Neuronal stem cell (in vitro differentiated cells): ENCODE data around the gene EMC1.

Experiments used
- DNase-seq: peaks from one replicate; pipeline ENCODE4 v3.0.0-alpha.2; 2013; ENCODE audit warnings: low spot score
- H2AFZ ChIP-seq: one replicate; pipeline ENCODE4 v1.6.1; 2013; ENCODE audit warnings: mild to moderate bottlenecking, low read length, inconsistent platforms
- H2AK5ac ChIP-seq: 2 replicates; pipeline ENCODE4 v1.6.1; 2013; ENCODE audit warnings: low read depth, mild to moderate bottlenecking, inconsistent platforms, low read length, moderate library complexity, mixed read lengths
- H2BK120ac ChIP-seq: 2 replicates; pipeline ENCODE4 v1.6.1; 2013; ENCODE audit warnings: low read depth, mild to moderate bottlenecking, inconsistent platforms, low read length, moderate library complexity, mixed read lengths
- H2BK12ac ChIP-seq: one replicate; pipeline ENCODE4 v1.6.1; 2013; ENCODE audit warnings: low read length, inconsistent platforms
- H2BK15ac ChIP-seq: 2 replicates; pipeline ENCODE4 v1.6.1; 2013; ENCODE audit warnings: mild to moderate bottlenecking, low read length, inconsistent platforms, mixed read lengths
- H2BK5ac ChIP-seq: one replicate; pipeline ENCODE4 v1.6.1; 2013; ENCODE audit warnings: inconsistent platforms, mild to moderate bottlenecking, low read length, moderate library complexity
- H3K14ac ChIP-seq: one replicate; pipeline ENCODE4 v1.6.1; 2013; ENCODE audit warnings: low read length, inconsistent platforms
- H3K18ac ChIP-seq: 2 replicates; pipeline ENCODE4 v1.6.1; 2013; ENCODE audit warnings: low read length, inconsistent platforms
- H3K23ac ChIP-seq: 2 replicates; pipeline ENCODE4 v1.6.1; 2013; ENCODE audit warnings: low read depth, mild to moderate bottlenecking, mixed read lengths, low read length, inconsistent platforms; ENCODE audit not compliant: poor library complexity
- H3K27ac ChIP-seq: replicated peaks from 3 replicates; pipeline ENCODE4 v1.5.1; 2013; ENCODE audit warnings: low read length, inconsistent platforms
- H3K27me3 ChIP-seq, 3 experiments: 2 replicates each; pipeline ENCODE4 v1.6.1; 2013; ENCODE audit warnings: low read length in 3 of 3, mild to moderate bottlenecking in 2 of 3, inconsistent platforms in 1 of 3, low read depth in 1 of 3, mixed read lengths in 1 of 3, moderate library complexity in 1 of 3; ENCODE audit not compliant: control insufficient read depth in 3 of 3, insufficient read depth in 3 of 3
- H3K36me3 ChIP-seq, 2 donors: replicated peaks in 1 of 2; 2 replicates each; pipeline ENCODE4 v1.6.1; 2013; ENCODE audit warnings: low read length in 2 of 2; ENCODE audit not compliant: control insufficient read depth in 2 of 2, insufficient read depth in 2 of 2
- H3K4ac ChIP-seq: 2 replicates; pipeline ENCODE4 v1.6.1; 2013; ENCODE audit warnings: inconsistent platforms, mild to moderate bottlenecking, low read length, moderate library complexity
- H3K4me1 ChIP-seq, 2 donors: 1 replicate in 1 of 2; 2 replicates in 1 of 2; pipeline ENCODE4 v1.6.1; 2013; ENCODE audit warnings: low read length in 2 of 2, low read depth in 1 of 2; ENCODE audit not compliant: control insufficient read depth in 2 of 2, insufficient read depth in 1 of 2
- H3K4me2 ChIP-seq: one replicate; pipeline ENCODE4 v1.6.1; 2013; ENCODE audit warnings: mild to moderate bottlenecking, low read length, inconsistent platforms; ENCODE audit not compliant: insufficient read depth, poor library complexity, severe bottlenecking
- H3K4me3 ChIP-seq, 2 donors: 2 replicates each; pipeline ENCODE4 v1.5.1; 2013; ENCODE audit warnings: low read length in 2 of 2, mild to moderate bottlenecking in 2 of 2, inconsistent platforms in 1 of 2, moderate library complexity in 1 of 2
- H3K79me1 ChIP-seq: one replicate; pipeline ENCODE4 v1.6.1; 2013; ENCODE audit warnings: low read depth, mild to moderate bottlenecking, inconsistent platforms, low read length, moderate library complexity
- H3K9ac ChIP-seq: one replicate; pipeline ENCODE4 v1.6.1; 2013; ENCODE audit warnings: mild to moderate bottlenecking, low read depth, low read length, inconsistent platforms; ENCODE audit not compliant: poor library complexity
- H3K9me3 ChIP-seq, 2 donors: replicated peaks in 1 of 2; 2 replicates each; pipeline versions ENCODE3 to v1.6.1; 2013; ENCODE audit warnings: low read length in 2 of 2, mild to moderate bottlenecking in 2 of 2, inconsistent platforms in 1 of 2, low read depth in 1 of 2, mixed read lengths in 1 of 2, moderate library complexity in 1 of 2; ENCODE audit not compliant: control insufficient read depth in 2 of 2, insufficient read depth in 1 of 2
- H4K8ac ChIP-seq: one replicate; pipeline ENCODE4 v1.6.1; 2013; ENCODE audit warnings: low read depth, mild to moderate bottlenecking, inconsistent platforms, low read length, moderate library complexity
- H4K91ac ChIP-seq: one replicate; pipeline ENCODE4 v1.6.1; 2013; ENCODE audit warnings: low read length, low read depth, mild to moderate bottlenecking, inconsistent platforms; ENCODE audit not compliant: poor library complexity
- WGBS, 2 donors: extraction: QIAGEN DNeasy Blood & Tissue Kit; methylation state at CpG; one replicate each; pipeline ENCODE4 v1.1.7; 2013; ENCODE audit warnings: missing lambda C conversion rate in 2 of 2, mixed read lengths in 1 of 2; ENCODE audit not compliant: insufficient read length in 2 of 2, insufficient replicate concordance in 1 of 2; ENCODE audit errors: extremely low coverage in 2 of 2; 5-methylcytosine and 5-hydroxymethylcytosine counted together

The EMC1 gene

DNA sequence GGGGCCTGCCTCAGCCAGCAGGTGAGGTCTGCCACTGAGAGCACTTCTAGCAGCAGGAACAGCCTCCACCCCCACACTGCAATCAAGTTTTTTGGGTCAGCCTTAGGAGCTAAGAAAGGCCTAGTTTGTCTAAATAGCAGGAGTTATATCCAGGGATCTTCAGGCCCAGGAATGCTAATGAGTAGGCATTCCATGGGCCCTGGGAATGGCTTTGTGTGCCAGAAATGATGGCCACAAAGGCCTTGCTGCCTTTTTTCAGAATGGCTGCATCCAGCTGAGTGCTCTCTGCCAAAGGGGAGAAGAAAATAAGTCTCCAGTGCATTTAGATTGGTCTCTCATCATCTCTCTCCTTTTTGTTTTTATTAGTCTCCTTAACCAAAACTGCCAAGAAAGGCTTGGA, 3.1 kb upstream of the EMC1 start:
- H2BK5ac ChIP-seq: no peak overlapping the region
- H3K4ac ChIP-seq: no peak overlapping the region
- H3K18ac ChIP-seq: no peak overlapping the region
- no peak overlapping the region for H2BK12ac ChIP-seq
- H3K36me3 ChIP-seq: peaks cover 31 to 64% of the 10 kb centered on the region in 2 donors
- H3K79me1 ChIP-seq: peaks cover 7% of the 10 kb centered on the region
- H4K8ac ChIP-seq: no peak overlapping the region
- H2BK120ac ChIP-seq: no peak overlapping the region
- H3K27me3 ChIP-seq: no peaks in the 10 kb centered on the region
- no peak overlapping the region for H3K9ac ChIP-seq
- no peak overlapping the region for H2AFZ ChIP-seq
- no peak overlapping the region for H3K4me2 ChIP-seq
- H2BK15ac ChIP-seq: no peak overlapping the region
- H2AK5ac ChIP-seq: no peak overlapping the region
- DNase-seq: peak; percentile 12
- H3K9me3 ChIP-seq: no peaks in the 10 kb centered on the region
- no peak overlapping the region for H4K91ac ChIP-seq
- H3K4me3 ChIP-seq: no peak overlapping the region
- H3K4me1 ChIP-seq: peaks cover 10 to 13% of the 10 kb centered on the region in 2 donors
- no peak overlapping the region for H3K23ac ChIP-seq
- no peak overlapping the region for H3K14ac ChIP-seq
- H3K27ac ChIP-seq: peak overlapping the region; percentile 73

GRCh38 chr1:19250629-19251304, 557 bp downstream of the EMC1 start:
- DNase-seq: peak; percentile 27
- H3K23ac ChIP-seq: no peak overlapping the region

GRCh38 chr1:19240673-19241538, 10.4 kb downstream of the EMC1 start:
- no CpG with 5 or more reads among the region's 7 CpGs for WGBS, 2 donors
- H3K27me3 ChIP-seq: no peaks in the 10 kb centered on the region
- DNase-seq: peak; percentile 12
- no peak overlapping the region for H3K14ac ChIP-seq
- no peak overlapping the region for H2AFZ ChIP-seq
- no peak overlapping the region for H3K4ac ChIP-seq
- no peak overlapping the region for H3K23ac ChIP-seq
- no peak overlapping the region for H2BK120ac ChIP-seq
- no peak overlapping the region for H3K4me2 ChIP-seq
- H4K8ac ChIP-seq: no peak overlapping the region
- no peak overlapping the region for H3K18ac ChIP-seq
- no peak overlapping the region for H2BK15ac ChIP-seq
- no peaks in the 10 kb centered on the region for H3K9me3 ChIP-seq
- H2AK5ac ChIP-seq: no peak overlapping the region
- H3K79me1 ChIP-seq: no peaks in the 10 kb centered on the region
- H3K9ac ChIP-seq: no peak overlapping the region
- H4K91ac ChIP-seq: no peak overlapping the region
- H3K4me1 ChIP-seq: no peaks in the 10 kb centered on the region
- H3K36me3 ChIP-seq: peaks cover 53 to 86% of the 10 kb centered on the region in 2 donors
- H2BK12ac ChIP-seq: no peak overlapping the region
- no peak overlapping the region for H3K27ac ChIP-seq
- no peak overlapping the region for H2BK5ac ChIP-seq
- H3K4me3 ChIP-seq: no peak overlapping the region

More at GRCh38 chr1:19250629-19251304, 557 bp downstream of the EMC1 start:
- H3K9me3 ChIP-seq: no peaks in the 10 kb centered on the region
- H3K4ac ChIP-seq: no peak overlapping the region
- peak overlapping the region; percentile 98 for H2BK120ac ChIP-seq
- no peak overlapping the region for H2BK15ac ChIP-seq
- H3K4me1 ChIP-seq: peaks cover 10 to 13% of the 10 kb centered on the region in 2 donors
- H3K9ac ChIP-seq: peak overlapping the region; percentile 78
- H2BK5ac ChIP-seq: no peak overlapping the region
- H3K14ac ChIP-seq: no peak overlapping the region
- peak overlapping the region; percentile 82 for H3K4me2 ChIP-seq
- no peak overlapping the region for H2AK5ac ChIP-seq
- peak overlapping the region; percentile 98 for H2AFZ ChIP-seq
- peak overlapping the region; percentile 91 to 96 for H3K4me3 ChIP-seq
- peaks cover 7% of the 10 kb centered on the region for H3K79me1 ChIP-seq
- peak overlapping the region; percentile 98 for H3K27ac ChIP-seq
- no peak overlapping the region for H4K8ac ChIP-seq
- no peak overlapping the region for H4K91ac ChIP-seq
- no peak overlapping the region for H3K18ac ChIP-seq
- WGBS, 2 donors: no CpG with 5 or more reads among the region's 14 CpGs
- H2BK12ac ChIP-seq: no peak overlapping the region
- H3K27me3 ChIP-seq: no peaks in the 10 kb centered on the region
- H3K36me3 ChIP-seq: peaks cover 5 to 31% of the 10 kb centered on the region in 2 donors

GRCh38 chr1:19239876-19240275, 11.4 kb downstream of the EMC1 start:
- Histone ChIP-seq H2BK12ac (no peak overlapping the region), H3K79me1 (no peaks in the 10 kb centered on the region), H3K4ac (no peak overlapping the region), H2BK120ac (no peak overlapping the region), H3K9ac (no peak overlapping the region), H3K14ac (no peak overlapping the region), H3K27ac (no peak overlapping the region), H3K27me3 (no peaks in the 10 kb centered on the region), H3K4me3 (no peak overlapping the region), H3K4me2 (no peak overlapping the region), H3K36me3 (peaks cover 56 to 93% of the 10 kb centered on the region in 2 donors), H2BK5ac (no peak overlapping the region), H4K8ac (no peak overlapping the region), H3K18ac (no peak overlapping the region), H4K91ac (no peak overlapping the region), H3K4me1 (no peaks in the 10 kb centered on the region), H2AK5ac (no peak overlapping the region), H2AFZ (no peak overlapping the region), H3K9me3 (no peaks in the 10 kb centered on the region), H2BK15ac (no peak overlapping the region), H3K23ac (no peak overlapping the region)
- DNase-seq: no peak
- WGBS, 2 donors: no CpG with 5 or more reads among the region's 7 CpGs
